ENCODE data around the gene ARPC4.

ARPC4 gene

GRCh38 chr3:9786825-9787669, 5.8 kb upstream of the ARPC4 start:
- no peak for DNase-seq (ENCODE audit: low read depth in 2 of 2)
- peak; percentile 57 for TF ChIP-seq CTCF (IDR thresholded peaks at IDR 0.05; ENCODE audit: low read depth, low read length)
- no peak overlapping the region for H3K4me3 ChIP-seq (replicated peaks in 1 of 2; ENCODE audit: low read depth in 2 of 2, low read length in 2 of 2)

DNA sequence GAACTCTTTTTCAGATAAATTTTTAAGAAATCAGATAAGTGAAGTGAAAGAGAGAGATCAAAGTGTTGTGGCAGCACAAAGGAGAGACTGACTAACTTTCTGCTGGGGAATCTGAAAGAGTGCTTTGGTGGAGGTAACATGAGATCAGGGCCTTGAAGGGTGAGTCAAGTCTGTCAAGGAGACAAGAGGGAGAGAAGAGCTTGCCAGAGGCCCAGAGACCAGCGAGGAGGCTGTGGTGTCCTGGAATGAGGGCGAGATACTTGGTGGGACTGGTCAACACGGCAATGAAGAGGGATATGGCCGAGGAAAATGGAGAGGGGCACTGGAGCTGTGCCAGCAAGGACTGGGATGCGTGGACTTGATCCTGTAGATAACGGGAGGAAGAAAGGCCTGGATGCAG, 5.2 kb upstream of the ARPC4 start:
- TF ChIP-seq CTCF (IDR thresholded peaks at IDR 0.05; ENCODE audit: low read depth, low read length), result no peak
- DNase-seq (ENCODE audit: low read depth in 2 of 2), result no peak
- H3K4me3 ChIP-seq (replicated peaks in 1 of 2; ENCODE audit: low read depth in 2 of 2, low read length in 2 of 2), result no peak overlapping the region

GRCh38 chr3:9791127-9791526, 1.8 kb upstream of the ARPC4 start:
- no peak for TF ChIP-seq CTCF (IDR thresholded peaks at IDR 0.05; ENCODE audit: low read depth, low read length)
- no peak for DNase-seq (ENCODE audit: low read depth in 2 of 2)
- no peak overlapping the region for H3K4me3 ChIP-seq (replicated peaks in 1 of 2; ENCODE audit: low read depth in 2 of 2, low read length in 2 of 2)

GRCh38 chr3:9791790-9792404, 985 bp upstream of the ARPC4 start:
- DNase-seq (ENCODE audit: low read depth in 2 of 2), result no peak
- TF ChIP-seq CTCF (IDR thresholded peaks at IDR 0.05; ENCODE audit: low read depth, low read length), result no peak
- H3K4me3 ChIP-seq (replicated peaks in 1 of 2; ENCODE audit: low read depth in 2 of 2, low read length in 2 of 2), result peak overlapping the region; percentile 75 to 96

DNA sequence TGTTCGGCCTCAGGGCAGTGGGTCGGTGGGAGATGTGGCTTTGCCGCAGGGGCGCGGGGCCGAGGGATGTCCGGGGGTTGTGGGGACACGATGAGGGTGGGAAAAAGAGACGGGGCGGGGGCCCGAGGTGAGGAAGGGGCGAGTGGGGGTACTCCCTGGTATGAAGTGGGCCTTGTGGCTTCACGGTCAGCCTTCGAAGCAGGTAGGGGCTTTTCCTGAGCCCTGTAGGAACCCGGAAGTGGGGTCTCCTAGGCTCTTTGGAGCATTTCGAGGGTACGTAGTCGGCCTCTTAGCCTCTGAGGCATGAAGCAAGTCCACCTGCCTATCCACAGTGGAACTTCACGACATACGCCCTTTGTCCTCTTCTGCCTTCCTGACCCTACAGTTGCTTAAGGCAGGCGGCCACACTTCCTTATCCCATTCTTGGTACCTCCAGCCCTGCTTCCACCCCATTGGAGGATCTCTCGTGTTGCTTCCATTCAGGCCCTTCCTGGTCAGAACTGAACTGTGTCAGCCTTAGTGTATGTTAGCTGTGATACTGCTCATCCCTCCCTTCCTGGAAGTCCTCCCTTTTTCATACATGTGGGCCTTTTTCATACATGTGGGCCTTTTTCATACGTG, 389 bp downstream of the ARPC4 start:
- peak overlapping the region; percentile 75 to 96 for H3K4me3 ChIP-seq (replicated peaks in 1 of 2; ENCODE audit: low read depth in 2 of 2, low read length in 2 of 2)
- peak; percentile 56 to 59 for DNase-seq (ENCODE audit: low read depth in 2 of 2)
- TF ChIP-seq CTCF (IDR thresholded peaks at IDR 0.05; ENCODE audit: low read depth, low read length), result peak; percentile 5

GRCh38 chr3:9794400-9794799, 1.5 kb downstream of the ARPC4 start:
- no peak for TF ChIP-seq CTCF (IDR thresholded peaks at IDR 0.05; ENCODE audit: low read depth, low read length)
- DNase-seq (ENCODE audit: low read depth in 2 of 2), result no peak
- H3K4me3 ChIP-seq (replicated peaks in 1 of 2; ENCODE audit: low read depth in 2 of 2, low read length in 2 of 2), result peak overlapping the region in 1 of 2 donors; percentile 75

All from cardiac fibroblast (primary cell).